Progenitor cell of endocrine pancreas (in vitro differentiated cells): ENCODE measurements around the gene CCDC51. TPM values are rescaled to one million over a fixed set of nuclear protein-coding genes. Genes with fewer than 3 reads are reported as not detected.
"Not testable (repeated sequence)": the region's sequence is repeated elsewhere in the genome, so short reads cannot be mapped to it uniquely, and the experiment has no call there.

Source experiments
- DNase-seq: peaks from one replicate; pipeline ENCODE4 v3.0.0; 2021; ENCODE audit warnings: low spot score; ENCODE audit not compliant: unreplicated experiment
- H3K27ac Mint-ChIP-seq: 2 replicates; pipeline ENCODE4 v1.8.0; 2021; ENCODE audit warnings: mild to moderate bottlenecking, moderate library complexity, mixed read lengths
- H3K27me3 Mint-ChIP-seq: 2 replicates; pipeline ENCODE4 v1.8.0; 2021; ENCODE audit warnings: mixed read lengths
- H3K36me3 Mint-ChIP-seq: 2 replicates; pipeline ENCODE4 v1.8.0; 2022; ENCODE audit warnings: mixed read lengths; ENCODE audit not compliant: insufficient read depth
- H3K4me1 Mint-ChIP-seq: 2 replicates; pipeline ENCODE4 v1.8.0; 2021; ENCODE audit warnings: low read depth, mixed read lengths
- H3K4me3 Mint-ChIP-seq: 2 replicates; pipeline ENCODE4 v1.8.0; 2021; ENCODE audit warnings: low read depth, mild to moderate bottlenecking, moderate library complexity, mixed read lengths
- H3K9me3 Mint-ChIP-seq: 2 replicates; pipeline ENCODE4 v1.8.0; 2021; ENCODE audit warnings: low read depth, mixed read lengths
- total RNA-seq: library from RNA; stranded (reverse); gene quantifications from 2 replicates; pipeline ENCODE4 v1.2.1, GENCODE V29; 2021
- TF ChIP-seq, protein P1 (sequence below): fragments of 200-600 bp; sonication (generic); IDR thresholded peaks from one replicate; pipeline ENCODE4 v1.5.0; 2021; ENCODE audit warnings: antibody characterized with exemption, mild to moderate bottlenecking; ENCODE audit not compliant: unreplicated experiment

Gene CCDC51
- total RNA-seq, 1 donor from 2014 or later = 13.2 TPM

DNA sequence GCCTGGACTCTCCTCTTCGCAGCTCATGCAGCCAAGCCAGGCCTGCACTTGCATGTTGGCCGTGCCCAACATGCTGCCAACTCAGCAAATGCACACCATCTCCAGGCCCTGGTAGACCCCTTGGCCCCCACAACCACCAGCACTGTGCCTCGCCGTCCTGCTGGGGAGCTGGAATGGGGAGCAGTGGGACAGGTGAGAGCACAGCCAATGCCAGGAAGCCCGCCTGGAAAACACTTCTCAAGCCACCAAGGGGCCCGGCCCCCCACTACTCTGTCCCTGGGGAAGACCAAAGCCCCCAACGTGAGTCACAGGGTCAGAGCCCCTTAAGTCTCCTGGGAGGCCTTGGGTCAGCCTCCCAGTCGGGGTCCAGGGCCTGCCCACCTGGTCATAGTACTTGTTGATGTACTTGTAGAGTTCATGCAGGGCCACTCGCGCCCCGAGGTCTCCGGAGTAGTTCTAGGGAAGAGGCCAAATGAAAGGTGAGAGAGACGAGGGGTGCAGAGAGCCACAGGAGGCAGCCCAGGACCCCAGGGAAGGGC lies 34.5 kb downstream of the CCDC51 start:
- peak overlapping the region; percentile 31 for H3K27ac Mint-ChIP-seq
- TF ChIP-seq, protein P1, sequence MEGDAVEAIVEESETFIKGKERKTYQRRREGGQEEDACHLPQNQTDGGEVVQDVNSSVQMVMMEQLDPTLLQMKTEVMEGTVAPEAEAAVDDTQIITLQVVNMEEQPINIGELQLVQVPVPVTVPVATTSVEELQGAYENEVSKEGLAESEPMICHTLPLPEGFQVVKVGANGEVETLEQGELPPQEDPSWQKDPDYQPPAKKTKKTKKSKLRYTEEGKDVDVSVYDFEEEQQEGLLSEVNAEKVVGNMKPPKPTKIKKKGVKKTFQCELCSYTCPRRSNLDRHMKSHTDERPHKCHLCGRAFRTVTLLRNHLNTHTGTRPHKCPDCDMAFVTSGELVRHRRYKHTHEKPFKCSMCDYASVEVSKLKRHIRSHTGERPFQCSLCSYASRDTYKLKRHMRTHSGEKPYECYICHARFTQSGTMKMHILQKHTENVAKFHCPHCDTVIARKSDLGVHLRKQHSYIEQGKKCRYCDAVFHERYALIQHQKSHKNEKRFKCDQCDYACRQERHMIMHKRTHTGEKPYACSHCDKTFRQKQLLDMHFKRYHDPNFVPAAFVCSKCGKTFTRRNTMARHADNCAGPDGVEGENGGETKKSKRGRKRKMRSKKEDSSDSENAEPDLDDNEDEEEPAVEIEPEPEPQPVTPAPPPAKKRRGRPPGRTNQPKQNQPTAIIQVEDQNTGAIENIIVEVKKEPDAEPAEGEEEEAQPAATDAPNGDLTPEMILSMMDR = no peak
- H3K36me3 Mint-ChIP-seq = peaks cover 31% of the 10 kb centered on the region
- peaks cover 2% of the 10 kb centered on the region for H3K4me1 Mint-ChIP-seq
- no peak overlapping the region for H3K4me3 Mint-ChIP-seq
- no peaks in the 10 kb centered on the region for H3K9me3 Mint-ChIP-seq
- H3K27me3 Mint-ChIP-seq = no peaks in the 10 kb centered on the region
- peak; percentile 6 for DNase-seq

DNA sequence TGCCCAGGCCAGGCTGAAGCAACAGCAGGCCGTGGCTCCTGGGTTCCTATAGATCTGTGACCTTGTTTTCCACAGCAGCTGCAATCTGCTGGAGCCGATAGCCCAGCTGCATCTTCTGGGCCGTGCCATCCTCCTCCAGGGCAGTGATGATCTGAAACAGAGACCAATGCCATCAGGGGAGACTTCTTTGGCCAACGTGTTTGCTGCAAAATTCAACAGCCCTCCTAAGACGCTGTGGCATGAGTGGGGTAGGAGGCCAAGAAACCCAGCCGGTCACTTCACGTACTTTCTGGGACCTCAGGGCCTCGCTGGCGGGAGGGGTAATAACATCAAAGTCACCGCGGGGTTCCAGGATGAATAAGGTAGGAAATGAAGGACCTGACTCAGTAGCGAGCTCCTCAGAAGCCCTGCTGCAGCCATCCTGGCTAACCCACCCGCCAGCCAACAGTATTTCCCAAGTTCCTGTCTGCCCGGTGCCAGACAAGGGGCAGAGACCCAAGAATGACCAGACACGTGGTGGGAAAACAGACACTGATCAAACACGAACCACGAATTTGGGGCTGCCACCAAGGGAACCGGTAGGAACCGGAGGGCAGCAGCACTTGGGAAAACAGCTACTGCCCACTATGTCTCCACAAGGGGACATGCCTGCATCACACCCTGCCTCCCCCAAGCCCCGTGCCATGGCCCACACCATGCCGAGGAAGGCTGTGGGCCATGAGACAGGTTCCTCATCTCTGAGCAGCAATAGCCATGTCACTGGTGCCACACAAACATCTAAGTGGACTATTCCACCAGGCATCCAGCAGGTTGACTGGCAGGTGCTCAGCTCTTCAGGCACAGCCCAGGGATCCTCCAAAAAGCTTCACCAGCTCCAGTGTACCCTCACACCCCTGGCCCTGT lies 35.2 kb downstream of the CCDC51 start:
- H3K27me3 Mint-ChIP-seq = no peaks in the 10 kb centered on the region
- peaks cover 2% of the 10 kb centered on the region for H3K4me1 Mint-ChIP-seq
- no peaks in the 10 kb centered on the region for H3K9me3 Mint-ChIP-seq
- H3K27ac Mint-ChIP-seq = peak overlapping the region; percentile 31
- peaks cover 31% of the 10 kb centered on the region for H3K36me3 Mint-ChIP-seq
- H3K4me3 Mint-ChIP-seq = no peak overlapping the region
- TF ChIP-seq, protein P1 = no peak
- DNase-seq = no peak

DNA sequence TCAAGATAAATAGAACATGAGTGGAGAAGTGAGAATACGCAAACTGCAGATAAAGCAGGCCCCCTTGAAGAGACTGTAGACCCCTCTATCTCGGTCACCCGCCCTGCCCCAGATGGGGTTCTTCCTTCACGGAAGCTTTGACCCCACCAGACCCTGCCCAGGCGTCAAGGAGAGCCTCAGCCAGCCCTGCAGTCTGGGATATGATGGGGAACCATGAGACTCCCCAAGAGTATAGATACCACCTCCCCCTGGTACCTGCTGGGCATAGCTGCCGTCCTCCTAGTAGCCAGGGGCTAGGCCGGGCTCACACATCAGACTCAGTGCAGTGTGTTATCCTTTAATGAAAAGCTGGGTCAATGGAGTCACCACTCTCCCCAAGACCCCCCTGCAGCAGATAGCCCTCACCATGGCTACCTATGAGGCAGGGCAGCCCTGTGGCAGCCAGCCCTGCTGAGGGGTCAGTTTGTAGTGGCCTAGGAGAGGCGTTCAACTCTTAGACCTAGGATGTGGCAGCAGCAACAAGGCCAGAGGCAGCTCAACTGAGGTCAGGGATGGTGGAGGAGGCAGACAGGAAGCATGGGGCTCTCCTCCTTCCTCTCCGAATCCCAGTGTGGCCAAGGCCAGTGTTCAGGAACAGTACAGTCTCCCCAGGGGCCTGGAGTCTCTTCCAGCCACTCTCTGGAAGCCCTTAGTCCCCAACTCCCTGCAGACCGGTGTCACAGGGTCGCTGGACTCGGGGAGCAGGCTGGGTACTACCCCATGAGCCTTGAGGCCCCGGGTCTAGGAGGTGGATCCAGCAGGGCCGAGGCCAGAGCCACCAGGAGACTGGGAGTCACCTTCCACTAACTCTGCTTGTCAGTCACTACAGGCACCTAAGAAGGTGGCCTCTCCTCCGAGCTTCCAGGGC lies 36.1 kb downstream of the CCDC51 start:
- Mint-ChIP-seq H3K27me3 (no peaks in the 10 kb centered on the region), H3K36me3 (peaks cover 23% of the 10 kb centered on the region), H3K27ac (no peak overlapping the region), H3K4me3 (no peak overlapping the region), H3K4me1 (peaks cover 6% of the 10 kb centered on the region), H3K9me3 (no peaks in the 10 kb centered on the region)
- TF ChIP-seq, protein P1 = no peak
- no peak for DNase-seq

DNA sequence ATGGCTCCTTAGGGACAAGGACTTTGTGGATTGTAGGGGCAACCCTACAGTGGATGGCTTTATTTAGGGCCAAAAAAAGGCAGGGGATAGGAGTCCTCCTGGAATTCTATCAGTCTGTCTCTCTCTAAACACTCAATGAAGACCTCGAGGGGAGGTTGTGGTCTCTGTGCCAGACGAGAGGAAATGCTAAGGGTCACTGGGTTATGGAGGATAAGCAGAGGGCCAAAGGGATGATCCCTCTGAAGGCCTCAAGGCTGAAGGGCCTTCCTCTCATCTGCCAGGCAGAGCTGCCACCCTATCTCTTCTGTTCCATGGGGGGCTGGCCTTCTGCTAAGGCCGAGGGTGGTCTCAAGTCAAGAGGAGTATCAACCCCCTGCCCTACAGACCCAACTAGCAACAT lies 37.0 kb downstream of the CCDC51 start:
- H3K4me3 Mint-ChIP-seq = no peak overlapping the region
- DNase-seq = no peak
- no peaks in the 10 kb centered on the region for H3K27me3 Mint-ChIP-seq
- peaks cover 19% of the 10 kb centered on the region for H3K36me3 Mint-ChIP-seq
- no peaks in the 10 kb centered on the region for H3K9me3 Mint-ChIP-seq
- TF ChIP-seq, protein P1 = no peak
- peaks cover 9% of the 10 kb centered on the region for H3K4me1 Mint-ChIP-seq
- peak overlapping the region; percentile 90 for H3K27ac Mint-ChIP-seq

DNA sequence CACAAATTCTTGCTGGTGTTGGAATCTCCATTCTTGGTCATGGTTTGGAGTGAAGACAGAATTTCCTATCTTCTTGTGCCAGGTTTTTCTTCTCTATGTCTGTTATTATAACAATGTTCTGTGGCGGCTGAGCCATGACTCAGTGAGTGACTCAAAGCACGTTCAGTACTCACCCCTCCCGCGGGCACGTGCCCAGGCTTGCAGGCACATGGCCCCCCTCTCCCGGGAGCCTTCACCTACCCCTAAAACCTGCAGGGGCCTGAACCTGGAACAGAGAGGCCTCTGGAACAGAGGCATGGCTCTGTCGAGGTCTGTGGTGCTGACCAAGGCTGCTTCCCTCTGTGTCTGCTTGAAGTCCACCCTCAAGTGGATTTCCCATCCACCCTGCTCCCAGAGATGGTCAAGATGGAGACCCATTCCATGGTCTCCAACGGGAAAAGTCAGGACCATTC lies 37.6 kb downstream of the CCDC51 start:
- Mint-ChIP-seq H3K9me3 (no peaks in the 10 kb centered on the region), H3K27me3 (no peaks in the 10 kb centered on the region), H3K27ac (peak overlapping the region; percentile 74), H3K36me3 (peaks cover 18% of the 10 kb centered on the region), H3K4me1 (peaks cover 9% of the 10 kb centered on the region), H3K4me3 (no peak overlapping the region)
- TF ChIP-seq, protein P1 = no peak
- no peak for DNase-seq

DNA sequence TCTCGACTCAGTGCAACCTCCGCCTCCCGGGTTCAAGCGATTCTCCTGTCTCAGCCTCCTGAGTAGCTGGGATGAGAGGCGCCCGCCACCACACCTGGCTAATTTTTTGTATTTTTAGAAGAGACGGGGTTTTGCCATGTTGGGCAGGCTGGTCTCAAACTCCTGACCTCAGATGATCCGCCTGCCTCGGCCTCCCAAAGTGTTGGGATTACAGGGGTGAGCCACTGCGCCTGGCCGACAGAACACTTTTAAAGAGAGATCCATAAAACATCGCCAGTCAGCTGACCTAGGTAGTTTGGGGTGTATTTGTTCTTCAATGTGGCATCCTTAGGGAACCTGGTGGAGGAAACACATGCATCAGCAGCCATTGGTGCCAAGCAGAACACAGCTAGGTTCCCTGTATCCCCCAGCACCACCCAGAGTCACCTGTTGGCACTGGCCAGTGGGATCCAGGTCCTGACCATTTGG lies 38.5 kb downstream of the CCDC51 start:
- DNase-seq, H3K9me3 Mint-ChIP-seq, H3K4me1 Mint-ChIP-seq, H3K27ac Mint-ChIP-seq, H3K27me3 Mint-ChIP-seq, H3K4me3 Mint-ChIP-seq: not testable (repeated sequence)
- peaks cover 15% of the 10 kb centered on the region for H3K36me3 Mint-ChIP-seq
